ES-I3 (cell line): ENCODE results near the gene RALGAPA2.

Source experiments
- H3K36me3 ChIP-seq: 2 replicates; pipeline ENCODE4 v1.6.1; 2013; ENCODE audit warnings: mild to moderate bottlenecking, low read length, control low read depth, moderate library complexity; ENCODE audit not compliant: insufficient read depth
- H3K4me1 ChIP-seq: 2 replicates; pipeline ENCODE4 v1.6.1; 2013; ENCODE audit warnings: mild to moderate bottlenecking, control low read depth, low read length; ENCODE audit not compliant: insufficient read depth
- H3K9ac ChIP-seq: 2 replicates; pipeline ENCODE4 v1.6.1; 2013; ENCODE audit warnings: low read depth, mild to moderate bottlenecking, low read length, moderate library complexity
- H3K9me3 ChIP-seq: 2 replicates; pipeline ENCODE4 v1.6.1; 2013; ENCODE audit warnings: mild to moderate bottlenecking, low read length, moderate library complexity; ENCODE audit not compliant: control insufficient read depth, insufficient read depth

Gene RALGAPA2

GRCh38 chr20:20527661-20528060, 184.8 kb downstream of the RALGAPA2 start:
- Histone ChIP-seq H3K36me3 (no peaks in the 10 kb centered on the region; the same call in 1 of the 2 replicates), H3K4me1 (no peaks in the 10 kb centered on the region), H3K9me3 (no peaks in the 10 kb centered on the region), H3K9ac (no peak overlapping the region)

- H3K9ac ChIP-seq: no peak overlapping the region
- H3K9me3 ChIP-seq: no peaks in the 10 kb centered on the region
- peaks cover 2% of the 10 kb centered on the region; the same call in 1 of the 2 replicates for H3K36me3 ChIP-seq
- H3K4me1 ChIP-seq: no peaks in the 10 kb centered on the region
Measured at GRCh38 chr20:20525756-20526155, 186.7 kb downstream of the RALGAPA2 start.

GRCh38 chr20:20525214-20525613, 187.2 kb downstream of the RALGAPA2 start:
- H3K9ac ChIP-seq: no peak overlapping the region
- no peaks in the 10 kb centered on the region for H3K4me1 ChIP-seq
- H3K9me3 ChIP-seq: no peaks in the 10 kb centered on the region
- H3K36me3 ChIP-seq: peaks cover 4% of the 10 kb centered on the region; the same call in 1 of the 2 replicates

GRCh38 chr20:20524756-20525155, 187.7 kb downstream of the RALGAPA2 start:
- Histone ChIP-seq H3K4me1 (no peaks in the 10 kb centered on the region), H3K9ac (no peak overlapping the region), H3K36me3 (peaks cover 4% of the 10 kb centered on the region; the same call in 1 of the 2 replicates), H3K9me3 (no peaks in the 10 kb centered on the region)

- Histone ChIP-seq H3K36me3 (peaks cover 4% of the 10 kb centered on the region; the same call in 1 of the 2 replicates), H3K4me1 (no peaks in the 10 kb centered on the region), H3K9me3 (no peaks in the 10 kb centered on the region), H3K9ac (no peak overlapping the region)
Measured at GRCh38 chr20:20521736-20522135, 190.7 kb downstream of the RALGAPA2 start.

GRCh38 chr20:20520776-20521175, 191.7 kb downstream of the RALGAPA2 start:
- Histone ChIP-seq H3K9ac (no peak overlapping the region), H3K9me3 (no peaks in the 10 kb centered on the region), H3K4me1 (no peaks in the 10 kb centered on the region), H3K36me3 (peaks cover 4% of the 10 kb centered on the region; the same call in 1 of the 2 replicates)

GRCh38 chr20:20519269-20519668, 193.2 kb downstream of the RALGAPA2 start:
- H3K4me1 ChIP-seq: no peaks in the 10 kb centered on the region
- no peak overlapping the region for H3K9ac ChIP-seq
- H3K36me3 ChIP-seq: peaks cover 4% of the 10 kb centered on the region
- peaks cover 4% of the 10 kb centered on the region; the same call in 1 of the 2 replicates for H3K9me3 ChIP-seq

- Histone ChIP-seq H3K9me3 (peaks cover 4% of the 10 kb centered on the region; the same call in 1 of the 2 replicates), H3K4me1 (no peaks in the 10 kb centered on the region)
Measured at GRCh38 chr20:20518263-20518662, 194.2 kb downstream of the RALGAPA2 start.

GRCh38 chr20:20517296-20517695, 195.1 kb downstream of the RALGAPA2 start:
- Histone ChIP-seq H3K4me1 (no peaks in the 10 kb centered on the region), H3K36me3 (peaks cover 4% of the 10 kb centered on the region), H3K9me3 (peaks cover 4% of the 10 kb centered on the region; the same call in 1 of the 2 replicates), H3K9ac (no peak overlapping the region)

More at GRCh38 chr20:20518263-20518662, 194.2 kb downstream of the RALGAPA2 start:
- Histone ChIP-seq H3K9ac (no peak overlapping the region), H3K36me3 (peaks cover 4% of the 10 kb centered on the region)

GRCh38 chr20:20513720-20514119, 198.7 kb downstream of the RALGAPA2 start:
- Histone ChIP-seq H3K9ac (no peak overlapping the region), H3K4me1 (no peaks in the 10 kb centered on the region), H3K9me3 (peaks cover 4% of the 10 kb centered on the region; the same call in 1 of the 2 replicates), H3K36me3 (no peaks in the 10 kb centered on the region; the same call in 1 of the 2 replicates)

- Histone ChIP-seq H3K9me3 (no peaks in the 10 kb centered on the region), H3K36me3 (no peaks in the 10 kb centered on the region), H3K4me1 (no peaks in the 10 kb centered on the region; the same call in 1 of the 2 replicates), H3K9ac (no peak overlapping the region)
Measured at GRCh38 chr20:20505554-20505953, 206.9 kb downstream of the RALGAPA2 start.

- H3K9ac ChIP-seq: no peak overlapping the region
- no peaks in the 10 kb centered on the region for H3K9me3 ChIP-seq
- H3K36me3 ChIP-seq: no peaks in the 10 kb centered on the region
- H3K4me1 ChIP-seq: no peaks in the 10 kb centered on the region; the same call in 1 of the 2 replicates
Measured at GRCh38 chr20:20503777-20504530, 208.5 kb downstream of the RALGAPA2 start.

- H3K36me3 ChIP-seq: no peaks in the 10 kb centered on the region
- no peak overlapping the region for H3K9ac ChIP-seq
- H3K4me1 ChIP-seq: no peaks in the 10 kb centered on the region
- H3K9me3 ChIP-seq: no peaks in the 10 kb centered on the region
Measured at GRCh38 chr20:20501128-20501527, 211.3 kb downstream of the RALGAPA2 start.

GRCh38 chr20:20500312-20500711, 212.1 kb downstream of the RALGAPA2 start:
- Histone ChIP-seq H3K9me3 (no peaks in the 10 kb centered on the region), H3K4me1 (no peaks in the 10 kb centered on the region), H3K36me3 (no peaks in the 10 kb centered on the region), H3K9ac (no peak overlapping the region)

GRCh38 chr20:20499439-20499838, 213.0 kb downstream of the RALGAPA2 start:
- Histone ChIP-seq H3K36me3 (no peaks in the 10 kb centered on the region), H3K9ac (no peak overlapping the region)

More at GRCh38 chr20:20499439-20499838, 213.0 kb downstream of the RALGAPA2 start:
- Histone ChIP-seq H3K9me3 (no peaks in the 10 kb centered on the region), H3K4me1 (no peaks in the 10 kb centered on the region)
